ENCODE results near the gene TFF3. TPM values are rescaled to one million over a fixed set of nuclear protein-coding genes. Genes with fewer than 3 reads are reported as not detected.

Gene TFF3
- total and polyA plus RNA-seq, 2 experiments from 2014 or later: not detected

DNA sequence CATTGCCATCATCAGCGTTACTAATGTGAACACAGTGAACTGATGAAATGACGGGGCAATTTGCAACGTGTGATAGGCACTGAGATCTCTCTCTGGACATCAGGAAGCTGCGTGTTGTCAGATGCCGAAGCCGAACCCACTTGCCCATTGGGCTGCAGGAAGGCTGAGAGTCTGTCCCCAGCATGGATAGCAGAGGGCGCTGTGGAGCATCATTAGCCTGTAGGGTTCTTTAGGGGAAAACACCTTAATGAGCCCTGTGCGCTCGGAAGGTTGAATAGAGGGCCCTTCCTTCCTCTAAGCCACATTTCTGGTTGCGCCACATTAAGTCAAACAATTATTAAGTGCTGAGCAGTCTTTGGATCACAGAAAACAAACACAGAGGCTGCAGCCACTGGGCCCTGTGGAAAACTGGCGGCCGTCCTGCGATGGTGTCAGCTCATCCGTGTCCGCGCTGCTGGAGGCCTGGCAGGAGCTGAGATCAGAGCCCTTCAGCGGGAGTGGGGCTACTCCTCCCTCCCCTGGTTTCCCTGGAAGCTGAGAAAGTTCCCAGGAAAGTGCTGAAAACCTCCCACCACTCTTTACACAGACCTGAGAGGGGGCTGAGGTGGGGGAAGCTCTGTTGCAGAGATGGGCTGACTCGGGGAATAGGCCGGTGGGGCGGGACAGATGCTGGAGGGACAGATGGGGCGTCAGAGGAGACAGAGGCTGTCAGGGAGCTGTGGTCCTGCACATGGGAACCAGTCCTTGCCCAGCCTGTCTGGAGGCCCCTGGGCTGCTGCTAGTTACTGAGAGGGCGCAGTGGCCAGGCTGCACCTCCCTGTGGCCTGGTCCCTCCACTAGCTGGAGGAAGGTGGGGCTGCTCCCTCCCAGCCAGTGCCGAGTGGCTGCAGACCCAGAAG is 22.9 kb upstream of the TFF3 start:
- 13 to 16% methylated on average over 23 of the region's 23 CpGs for whole genome bisulfite sequencing, 2 experiments (ENCODE audit: low coverage in 1 of 2, low lambda C conversion rate in 2 of 2, missing lambda C conversion rate in 2 of 2)
- peaks cover 34% of the 10 kb centered on the region for H3K27me3 ChIP-seq (replicated peaks; ENCODE audit: insufficient read depth)
- H3K4me2 ChIP-seq (ENCODE audit: unreplicated experiment): no peak overlapping the region
- no peaks in the 10 kb centered on the region for H3K36me3 ChIP-seq (ENCODE audit: low read depth)
- H3K9me3 ChIP-seq (ENCODE audit: low read depth): no peaks in the 10 kb centered on the region
- 0 out of 2 replicates have a peak overlapping the region, but pooled peaks have one; percentile 42 for H2AFZ ChIP-seq
- no peak overlapping the region for H3K4me3 ChIP-seq
- no peaks in the 10 kb centered on the region for H3K4me1 ChIP-seq (ENCODE audit: insufficient read depth)
- H3K79me2 ChIP-seq (ENCODE audit: insufficient read depth): no peaks in the 10 kb centered on the region
- peak; percentile 67 for DNase-seq
- H4K20me1 ChIP-seq (ENCODE audit: insufficient read depth): no peaks in the 10 kb centered on the region
- TF ChIP-seq EZH2 (IDR thresholded peaks at IDR 0.05; ENCODE audit: insufficient read depth, poor library complexity, severe bottlenecking) (no peak), EZH2phosphoT487 (IDR thresholded peaks at IDR 0.05; ENCODE audit: insufficient read depth, low read depth) (no peak)
- in situ Hi-C loops (cut with MboI): no loop called here
- no peak overlapping the region for H3K27ac ChIP-seq
- no peaks in the 10 kb centered on the region for H3F3A ChIP-seq (ENCODE audit: insufficient read depth)
- no peaks in the 10 kb centered on the region for H3K9me2 ChIP-seq (ENCODE audit: insufficient read depth)
- no peak overlapping the region for H3K9ac ChIP-seq

GRCh38 chr21:42337276-42337675 is 22.1 kb upstream of the TFF3 start:
- 83 to 86% methylated on average over 4 of the region's 4 CpGs for WGBS, 2 experiments (ENCODE audit: low coverage in 1 of 2, low lambda C conversion rate in 2 of 2, missing lambda C conversion rate in 2 of 2)
- no peaks in the 10 kb centered on the region for H3K9me2 ChIP-seq (ENCODE audit: insufficient read depth)
- no peak overlapping the region for H3K9ac ChIP-seq
- no peaks in the 10 kb centered on the region for H3K79me2 ChIP-seq (ENCODE audit: insufficient read depth)
- H3K4me1 ChIP-seq (ENCODE audit: insufficient read depth): no peaks in the 10 kb centered on the region
- no peaks in the 10 kb centered on the region for H3K9me3 ChIP-seq (ENCODE audit: low read depth)
- H2AFZ ChIP-seq: no peak overlapping the region
- no peak for TF ChIP-seq EZH2phosphoT487 (IDR thresholded peaks at IDR 0.05; ENCODE audit: insufficient read depth, low read depth)
- no peak for TF ChIP-seq EZH2 (IDR thresholded peaks at IDR 0.05; ENCODE audit: insufficient read depth, poor library complexity, severe bottlenecking)
- H3K36me3 ChIP-seq (ENCODE audit: low read depth): no peaks in the 10 kb centered on the region
- no peaks in the 10 kb centered on the region for H3F3A ChIP-seq (ENCODE audit: insufficient read depth)
- no peaks in the 10 kb centered on the region for H4K20me1 ChIP-seq (ENCODE audit: insufficient read depth)
- no peak overlapping the region for H3K27ac ChIP-seq
- no peak overlapping the region for H3K4me2 ChIP-seq (ENCODE audit: unreplicated experiment)
- in situ Hi-C loops (cut with MboI): no loop called here
- no peak overlapping the region for H3K4me3 ChIP-seq
- no peak for DNase-seq
- H3K27me3 ChIP-seq (replicated peaks; ENCODE audit: insufficient read depth): peaks cover 34% of the 10 kb centered on the region

DNA sequence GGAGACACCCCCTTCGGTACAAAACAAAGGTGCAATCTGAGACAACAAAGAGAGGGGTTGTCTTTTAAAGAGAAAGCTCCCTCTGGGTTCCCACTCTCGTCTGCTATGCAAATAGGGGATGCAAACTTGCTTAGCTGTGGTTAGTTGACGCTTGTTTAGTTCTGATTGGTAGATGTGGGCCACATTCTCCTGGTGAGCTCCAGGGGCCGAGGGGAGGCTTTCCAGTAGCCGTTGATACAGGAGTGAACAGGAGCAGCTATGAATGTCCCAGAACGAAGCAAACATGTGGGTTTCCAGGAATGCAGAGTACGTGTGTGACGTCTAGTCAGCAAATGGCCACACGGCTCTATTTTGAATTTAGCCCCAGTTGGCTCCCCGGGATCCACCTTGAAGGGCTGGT is 20.8 kb upstream of the TFF3 start:
- H3K4me2 ChIP-seq (ENCODE audit: unreplicated experiment): no peak overlapping the region
- WGBS, 2 experiments (ENCODE audit: low coverage in 1 of 2, low lambda C conversion rate in 2 of 2, missing lambda C conversion rate in 2 of 2): 11 to 12% methylated on average over 10 of the region's 10 CpGs
- H3K9me3 ChIP-seq (ENCODE audit: low read depth): no peaks in the 10 kb centered on the region
- no peak for DNase-seq
- H3K79me2 ChIP-seq (ENCODE audit: insufficient read depth): no peaks in the 10 kb centered on the region
- no peaks in the 10 kb centered on the region for H3F3A ChIP-seq (ENCODE audit: insufficient read depth)
- H3K9me2 ChIP-seq (ENCODE audit: insufficient read depth): no peaks in the 10 kb centered on the region
- in situ Hi-C loops (cut with MboI): no loop called here
- no peak overlapping the region for H3K9ac ChIP-seq
- H3K27me3 ChIP-seq (replicated peaks; ENCODE audit: insufficient read depth): peaks cover 34% of the 10 kb centered on the region
- H3K4me1 ChIP-seq (ENCODE audit: insufficient read depth): no peaks in the 10 kb centered on the region
- H3K36me3 ChIP-seq (ENCODE audit: low read depth): no peaks in the 10 kb centered on the region
- no peak overlapping the region for H3K27ac ChIP-seq
- no peaks in the 10 kb centered on the region for H4K20me1 ChIP-seq (ENCODE audit: insufficient read depth)
- H3K4me3 ChIP-seq: no peak overlapping the region
- TF ChIP-seq EZH2 (IDR thresholded peaks at IDR 0.05; ENCODE audit: insufficient read depth, poor library complexity, severe bottlenecking): no peak
- TF ChIP-seq EZH2phosphoT487 (IDR thresholded peaks at IDR 0.05; ENCODE audit: insufficient read depth, low read depth): no peak
- no peak overlapping the region for H2AFZ ChIP-seq

DNA sequence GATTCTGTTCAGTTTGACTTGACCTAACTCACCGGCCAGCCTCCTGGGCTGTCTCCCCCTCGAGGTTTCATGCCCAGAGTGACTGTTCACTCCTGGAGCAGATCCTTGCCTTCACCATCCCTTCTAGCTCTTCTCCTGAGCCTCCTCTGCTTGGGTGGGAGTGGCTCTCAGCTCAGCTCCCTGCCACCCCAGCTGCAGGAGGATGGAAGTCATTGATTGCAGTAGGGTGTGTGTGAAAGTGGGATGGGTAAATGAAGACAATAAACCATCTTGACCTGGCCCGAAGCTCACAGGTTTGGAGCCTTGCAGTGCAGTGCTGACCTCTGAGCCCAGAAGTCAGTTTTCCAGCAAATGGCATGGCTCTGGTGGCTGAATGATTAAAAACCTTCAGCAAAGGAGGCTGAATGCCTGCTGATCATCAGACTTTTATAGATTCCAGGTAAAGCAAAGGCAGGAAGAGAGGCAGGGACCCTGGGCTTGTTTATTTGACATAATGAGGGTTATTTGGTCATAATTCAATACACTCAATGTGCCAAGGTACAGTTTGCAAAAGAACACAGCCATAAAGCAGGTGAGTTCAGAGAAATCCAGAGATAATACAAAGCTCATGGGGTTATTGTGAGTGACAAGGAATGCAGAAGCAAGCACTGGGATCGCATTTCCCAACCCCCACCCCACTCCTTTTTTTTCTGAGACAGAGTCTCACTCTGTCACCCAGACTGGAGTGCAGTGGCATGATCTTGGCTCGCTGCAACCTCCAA is 17.5 kb upstream of the TFF3 start:
- Histone ChIP-seq H2AFZ (no peak overlapping the region), H3K4me3 (no peak overlapping the region), H3F3A (ENCODE audit: insufficient read depth) (no peaks in the 10 kb centered on the region), H3K9me2 (ENCODE audit: insufficient read depth) (no peaks in the 10 kb centered on the region), H3K9ac (no peak overlapping the region), H3K79me2 (ENCODE audit: insufficient read depth) (no peaks in the 10 kb centered on the region), H3K36me3 (ENCODE audit: low read depth) (no peaks in the 10 kb centered on the region), H4K20me1 (ENCODE audit: insufficient read depth) (no peaks in the 10 kb centered on the region), H3K4me2 (ENCODE audit: unreplicated experiment) (no peak overlapping the region), H3K27ac (no peak overlapping the region), H3K9me3 (ENCODE audit: low read depth) (no peaks in the 10 kb centered on the region), H3K27me3 (replicated peaks; ENCODE audit: insufficient read depth) (peaks cover 43% of the 10 kb centered on the region), H3K4me1 (ENCODE audit: insufficient read depth) (no peaks in the 10 kb centered on the region)
- 19 to 24% methylated on average over 5 of the region's 5 CpGs for WGBS, 2 experiments (ENCODE audit: low coverage in 1 of 2, low lambda C conversion rate in 2 of 2, missing lambda C conversion rate in 2 of 2)
- no peak for TF ChIP-seq EZH2phosphoT487 (IDR thresholded peaks at IDR 0.05; ENCODE audit: insufficient read depth, low read depth)
- TF ChIP-seq EZH2 (IDR thresholded peaks at IDR 0.05; ENCODE audit: insufficient read depth, poor library complexity, severe bottlenecking): no peak
- DNase-seq: no peak
- in situ Hi-C loops (cut with MboI): no loop called here
